ENCODE measurements around the gene GPR15LG.
"Not testable (repeated sequence)": the region's sequence is repeated elsewhere in the genome, so short reads cannot be mapped to it uniquely, and the experiment has no call there.

The GPR15LG gene

DNA sequence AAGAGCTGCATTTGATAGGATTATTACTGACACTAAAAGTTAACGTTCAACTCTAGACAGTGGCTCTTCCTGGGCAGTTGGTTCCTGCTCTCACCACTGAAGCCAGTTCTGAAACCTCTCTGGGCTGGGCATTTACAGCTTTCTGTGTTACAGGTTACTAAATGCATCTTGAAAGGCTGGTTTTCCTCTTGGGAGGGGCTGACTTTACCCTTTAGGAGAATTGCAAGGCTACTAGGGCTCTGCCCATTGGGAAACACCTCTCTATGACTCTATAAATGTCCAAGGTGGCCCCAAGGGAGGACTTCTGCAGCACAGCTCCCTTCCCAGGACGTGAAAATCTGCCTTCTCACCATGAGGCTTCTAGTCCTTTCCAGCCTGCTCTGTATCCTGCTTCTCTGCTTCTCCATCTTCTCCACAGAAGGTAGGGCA lies at the start of gene GPR15LG:
Gene GPR15LG, plus strand, starts transcription at position 301 of the 429 bp plus-strand sequence. Its CDS starts 51 bp downstream, at position 352.
- in situ Hi-C loops (cut with MboI; ENCODE audit: low sequenced_read_pairs), result no loop called here

DNA sequence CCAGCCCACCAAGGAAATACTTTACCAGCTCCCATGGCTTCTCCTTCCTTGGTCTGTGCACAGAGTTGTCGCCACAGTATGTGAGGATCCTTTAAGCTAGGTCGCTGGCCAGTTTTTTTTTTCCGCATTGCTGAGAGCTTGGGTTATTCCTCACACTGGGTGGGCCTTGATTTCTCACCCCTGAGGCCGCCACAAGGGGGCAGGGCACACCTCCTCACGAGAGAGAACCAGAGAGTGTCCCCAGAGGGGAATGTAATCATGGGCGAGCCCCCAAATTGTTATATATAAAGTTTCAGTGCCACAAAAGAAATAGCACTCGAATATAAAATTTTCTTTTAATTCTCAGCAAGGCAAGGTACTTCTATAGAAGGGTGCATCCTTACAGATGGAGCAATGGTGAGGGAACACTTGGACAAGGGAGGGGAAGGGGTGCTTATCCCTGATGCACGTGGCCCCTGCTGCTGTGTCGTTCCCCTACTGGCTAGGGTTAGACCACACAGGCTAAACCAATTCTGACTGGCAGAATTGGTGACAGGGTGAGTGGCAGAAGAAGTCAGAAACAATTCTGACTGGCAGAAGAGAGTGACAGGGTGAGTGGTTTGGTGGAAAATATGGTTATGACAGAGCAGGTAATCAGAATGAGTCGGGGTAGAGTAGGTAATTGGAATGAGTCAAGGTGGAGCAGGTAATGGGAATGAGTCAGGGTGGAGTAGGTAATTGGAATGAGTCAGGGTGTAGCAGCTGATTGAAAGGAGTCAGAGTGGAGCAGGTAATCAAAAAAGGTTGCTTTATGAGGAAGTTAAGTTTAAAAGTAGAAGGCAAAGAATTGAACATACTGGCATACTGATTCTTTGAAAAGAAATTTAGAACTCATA lies 47.5 kb upstream of the GPR15LG start:
- in situ Hi-C loops (cut with MboI; ENCODE audit: low sequenced_read_pairs), result not testable (repeated sequence)

DNA sequence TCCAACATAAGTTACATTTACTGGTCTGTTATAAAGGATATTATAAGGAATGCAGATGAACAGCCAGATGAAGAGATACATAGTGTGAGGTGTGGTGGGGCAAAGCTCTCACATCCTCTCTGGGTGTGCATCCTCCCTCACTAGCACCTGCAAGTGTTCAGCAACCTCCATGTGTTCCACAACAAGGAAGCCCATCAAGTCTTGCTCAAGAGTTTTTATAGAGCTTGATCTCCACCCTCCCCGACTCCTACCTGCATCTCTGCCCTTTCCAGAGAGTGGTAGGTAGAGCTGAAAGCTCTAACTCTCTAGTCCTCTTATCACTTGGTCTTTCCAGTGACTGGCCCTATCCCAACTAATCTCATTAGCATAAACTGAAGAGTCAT lies 46.8 kb upstream of the GPR15LG start:
- in situ Hi-C loops (cut with MboI; ENCODE audit: low sequenced_read_pairs), result no loop called here

DNA sequence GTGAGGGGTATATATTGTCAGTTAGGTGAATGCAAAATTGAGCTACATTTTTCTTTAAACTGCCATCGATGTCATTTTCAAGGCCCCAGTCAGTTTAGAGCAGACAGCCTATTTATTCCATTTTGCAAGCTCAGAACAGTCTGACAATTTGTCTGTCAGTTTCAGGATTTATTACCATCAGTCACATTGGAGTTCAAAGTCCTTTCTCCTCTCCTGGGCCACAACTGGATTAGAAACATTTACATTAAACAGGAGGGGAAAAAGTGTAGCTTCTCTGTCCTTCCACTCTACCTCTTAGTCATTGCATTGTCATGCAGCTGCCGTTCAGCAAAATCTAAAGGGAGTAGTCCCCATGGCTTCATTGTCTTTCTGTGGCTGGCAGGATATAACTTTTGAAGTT lies 37.8 kb upstream of the GPR15LG start:
- in situ Hi-C loops (cut with MboI; ENCODE audit: low sequenced_read_pairs), result no loop called here

- in situ Hi-C loops (cut with MboI; ENCODE audit: low sequenced_read_pairs), result no loop called here
Observed at GRCh38 chr10:84137811-84138210, 35.8 kb upstream of the GPR15LG start.

- in situ Hi-C loops (cut with MboI; ENCODE audit: low sequenced_read_pairs), result no loop called here
Observed at GRCh38 chr10:84138478-84139125, 35.0 kb upstream of the GPR15LG start.

DNA sequence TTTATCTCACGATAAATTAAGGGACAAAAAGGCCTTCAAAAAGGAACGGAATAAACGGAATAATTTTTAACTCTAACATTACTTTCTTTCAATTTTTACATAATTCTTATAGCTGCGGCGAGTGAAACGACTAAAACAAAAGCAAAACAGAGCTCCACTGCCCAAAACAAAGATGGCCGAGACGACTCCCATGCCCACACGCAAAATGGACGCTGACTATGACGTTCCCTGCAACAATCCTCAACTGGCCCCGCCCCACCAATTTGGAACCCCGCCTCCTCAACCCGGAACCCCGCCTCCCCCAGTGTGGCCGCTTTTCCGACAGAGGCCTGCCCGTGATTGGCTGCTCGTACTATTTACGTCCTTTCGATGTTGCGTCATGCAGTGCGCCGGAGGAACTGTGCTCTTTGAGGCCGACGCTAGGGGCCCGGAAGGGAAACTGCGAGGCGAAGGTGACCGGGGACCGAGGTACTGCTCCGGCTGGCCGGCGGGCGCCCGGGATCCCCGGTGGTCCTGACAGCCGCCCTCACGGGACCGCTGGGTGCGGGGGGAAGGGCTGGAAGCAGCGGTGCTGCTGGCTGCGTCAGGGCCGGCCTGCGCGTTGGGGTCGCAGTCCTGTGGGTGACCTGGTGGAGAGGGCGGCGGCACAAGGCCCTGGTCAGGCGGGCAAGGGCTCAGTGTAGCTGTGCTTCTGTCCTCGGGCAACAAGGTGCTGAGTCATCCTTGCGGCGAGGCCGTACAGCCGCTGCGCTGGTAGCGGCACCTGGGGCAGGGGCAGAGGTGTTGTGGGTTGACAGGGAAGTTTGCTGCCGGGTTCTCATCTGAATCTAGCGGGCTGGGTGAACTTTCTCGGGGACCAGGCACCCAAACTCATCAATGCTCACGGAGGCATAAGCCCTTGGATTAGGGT lies 34.2 kb upstream of the GPR15LG start, which contains the start of gene GHITM:
Gene GHITM, plus strand, starts transcription at position 384 of the 910 bp plus-strand sequence. CDS start 1,992 bp downstream, outside the sequence.
- in situ Hi-C loops (cut with MboI; ENCODE audit: low sequenced_read_pairs), result no loop called here

GRCh38 chr10:84140036-84140379 lies 33.6 kb upstream of the GPR15LG start:
- in situ Hi-C loops (cut with MboI; ENCODE audit: low sequenced_read_pairs), result no loop called here

DNA sequence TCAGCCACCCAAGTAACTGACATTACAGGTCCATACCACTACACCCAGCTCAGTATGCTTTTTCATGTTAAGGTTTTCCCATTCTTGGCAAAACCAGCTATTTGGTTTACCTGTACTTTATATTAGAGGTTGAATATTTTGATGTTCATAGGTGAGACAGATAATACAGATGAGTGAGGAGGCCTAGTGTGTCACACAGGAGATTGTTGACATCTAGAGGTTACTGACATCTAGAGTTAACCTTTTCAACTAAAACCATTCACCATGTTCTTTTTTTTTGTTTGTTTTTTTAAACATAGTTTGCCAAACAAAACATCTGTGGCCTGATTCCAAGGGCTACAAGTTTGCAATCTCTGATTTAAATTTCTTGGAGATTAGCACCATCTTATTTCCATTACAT lies 26.3 kb upstream of the GPR15LG start:
- in situ Hi-C loops (cut with MboI; ENCODE audit: low sequenced_read_pairs), result no loop called here

DNA sequence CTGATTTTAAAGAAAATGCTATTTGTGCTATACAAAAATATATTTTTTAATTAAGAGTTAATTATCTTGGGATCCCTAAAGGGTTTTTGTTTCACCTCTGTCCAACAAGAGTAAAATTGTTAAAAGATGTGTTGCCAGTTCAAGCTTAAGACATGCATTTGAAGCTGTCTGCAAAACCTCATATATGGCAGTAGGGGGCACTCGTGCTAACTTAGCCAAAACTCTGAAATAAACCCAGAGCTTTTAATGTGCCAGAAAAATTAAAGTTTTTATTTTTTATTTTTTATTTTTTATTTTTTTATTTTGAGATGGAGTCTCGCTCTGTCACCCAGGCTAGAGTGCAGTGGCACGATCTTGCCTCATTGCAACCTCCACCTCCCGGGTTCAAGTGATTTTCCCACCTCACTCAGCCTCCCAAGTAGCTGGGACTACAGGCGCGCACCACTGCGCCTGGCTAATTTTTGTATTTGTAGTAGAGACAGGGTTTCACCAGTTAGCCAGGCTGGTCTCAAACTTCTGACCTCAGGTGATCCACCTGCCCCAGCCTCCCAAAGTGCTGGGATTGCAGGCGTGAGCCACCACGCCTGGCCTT lies 25.5 kb upstream of the GPR15LG start:
- in situ Hi-C loops (cut with MboI; ENCODE audit: low sequenced_read_pairs), result not testable (repeated sequence)

DNA sequence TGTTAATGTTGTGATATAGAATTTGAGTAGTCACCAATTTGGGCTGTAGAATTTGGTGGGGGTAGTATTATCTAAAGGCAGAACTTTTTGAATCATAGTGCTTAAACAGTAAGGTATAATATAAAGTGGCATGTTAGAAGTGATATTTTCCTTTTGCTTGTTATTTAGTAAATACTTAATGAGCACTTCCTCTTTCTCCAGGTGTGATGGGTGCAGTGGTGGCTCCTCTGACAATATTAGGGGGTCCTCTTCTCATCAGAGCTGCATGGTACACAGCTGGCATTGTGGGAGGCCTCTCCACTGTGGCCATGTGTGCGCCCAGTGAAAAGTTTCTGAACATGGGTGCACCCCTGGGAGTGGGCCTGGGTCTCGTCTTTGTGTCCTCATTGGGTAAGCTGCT lies 23.7 kb upstream of the GPR15LG start:
- in situ Hi-C loops (cut with MboI; ENCODE audit: low sequenced_read_pairs), result no loop called here

- in situ Hi-C loops (cut with MboI; ENCODE audit: low sequenced_read_pairs), result no loop called here
Observed at GRCh38 chr10:84152769-84153168, 20.8 kb upstream of the GPR15LG start.

DNA sequence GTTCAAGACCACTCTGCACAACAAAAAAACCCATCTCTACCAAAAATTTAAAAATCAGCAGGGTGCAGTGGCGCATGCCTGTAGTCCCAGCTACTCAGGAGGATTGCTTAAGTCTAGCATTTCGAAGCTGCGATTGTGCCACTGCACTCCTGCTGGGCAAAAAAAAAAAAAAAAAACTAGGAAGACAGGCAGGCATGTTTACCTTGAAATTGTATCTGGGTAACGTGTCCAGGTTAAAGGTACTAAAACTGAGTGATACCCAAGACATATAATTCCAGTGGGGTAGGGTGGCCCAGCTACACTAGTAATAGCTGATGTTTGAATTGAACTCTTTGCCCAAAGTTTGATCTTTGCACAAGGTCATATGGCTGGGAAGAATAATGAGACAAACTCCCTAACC lies 18.1 kb upstream of the GPR15LG start:
- in situ Hi-C loops (cut with MboI; ENCODE audit: low sequenced_read_pairs), result no loop called here

GRCh38 chr10:84156009-84156408 lies 17.6 kb upstream of the GPR15LG start:
- in situ Hi-C loops (cut with MboI; ENCODE audit: low sequenced_read_pairs), result no loop called here

GRCh38 chr10:84156768-84157167 lies 16.8 kb upstream of the GPR15LG start:
- in situ Hi-C loops (cut with MboI; ENCODE audit: low sequenced_read_pairs), result no loop called here

DNA sequence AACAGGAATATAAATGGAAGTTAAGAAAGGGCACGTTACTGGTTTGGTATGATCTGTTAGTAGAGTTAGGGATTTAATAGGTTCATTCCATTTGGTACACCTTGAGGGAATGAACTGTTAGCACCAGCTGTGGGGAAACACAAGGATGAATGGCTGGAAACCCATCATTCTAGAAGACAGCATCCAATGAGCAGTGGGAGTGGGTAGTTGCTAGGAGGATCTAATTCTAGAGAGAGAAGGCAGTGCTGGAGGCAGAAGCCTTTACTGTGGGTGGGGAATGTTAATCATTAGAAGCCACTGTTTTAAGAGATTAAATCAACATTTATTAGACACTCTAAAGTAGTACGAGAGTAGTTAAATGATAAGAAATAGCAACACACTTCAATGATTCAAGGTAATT lies 15.5 kb upstream of the GPR15LG start:
- in situ Hi-C loops (cut with MboI; ENCODE audit: low sequenced_read_pairs), result no loop called here

DNA sequence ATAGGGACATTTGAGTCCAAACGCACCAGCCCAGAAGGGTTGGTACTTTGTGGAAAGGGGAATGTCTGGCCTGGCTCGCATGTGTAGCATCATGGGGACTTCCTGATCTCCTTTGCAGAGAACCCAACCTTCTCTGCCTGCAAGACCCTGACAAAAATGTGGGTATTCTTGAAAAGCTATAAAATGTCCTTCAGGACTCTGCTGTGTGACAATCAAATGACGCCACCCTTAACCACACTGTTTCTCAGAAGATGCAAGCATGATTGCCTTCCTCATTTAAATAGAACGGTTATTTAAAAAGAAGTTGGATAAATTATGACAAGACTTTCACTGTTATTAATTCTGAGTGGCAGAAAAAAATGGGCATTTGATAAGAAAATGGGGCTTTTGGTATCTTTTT lies 15.1 kb upstream of the GPR15LG start:
- in situ Hi-C loops (cut with MboI; ENCODE audit: low sequenced_read_pairs), result no loop called here

DNA sequence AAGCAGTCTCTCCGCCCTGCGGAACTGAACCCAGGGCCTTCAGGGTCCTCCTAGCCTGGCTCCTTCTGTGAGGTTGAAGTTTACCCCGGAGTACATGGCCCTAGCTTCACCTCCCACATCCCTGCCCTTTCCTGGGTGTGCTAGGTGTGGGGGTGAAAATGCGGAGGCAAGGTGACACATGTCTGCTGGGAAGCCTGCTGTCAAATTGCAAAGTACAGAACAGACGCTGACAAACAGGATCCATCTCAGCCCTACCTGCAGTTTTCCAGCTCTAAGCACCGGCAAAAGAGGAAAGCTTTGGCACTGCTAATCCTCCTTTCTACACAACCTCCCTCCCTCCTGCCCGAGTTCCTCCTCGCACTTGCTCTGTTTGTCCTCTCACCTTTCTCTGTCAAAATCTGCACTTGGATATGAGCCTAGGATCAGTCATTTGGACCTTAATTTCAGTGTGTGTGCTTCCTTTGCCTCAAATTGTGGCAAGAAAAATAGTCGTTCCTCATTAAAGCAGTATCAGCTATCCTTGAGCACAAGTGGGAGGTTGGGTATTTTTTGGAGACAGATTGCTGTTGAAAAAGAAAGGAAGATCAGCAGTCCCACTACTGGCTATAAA lies 14.4 kb upstream of the GPR15LG start:
- in situ Hi-C loops (cut with MboI; ENCODE audit: low sequenced_read_pairs), result no loop called here

DNA sequence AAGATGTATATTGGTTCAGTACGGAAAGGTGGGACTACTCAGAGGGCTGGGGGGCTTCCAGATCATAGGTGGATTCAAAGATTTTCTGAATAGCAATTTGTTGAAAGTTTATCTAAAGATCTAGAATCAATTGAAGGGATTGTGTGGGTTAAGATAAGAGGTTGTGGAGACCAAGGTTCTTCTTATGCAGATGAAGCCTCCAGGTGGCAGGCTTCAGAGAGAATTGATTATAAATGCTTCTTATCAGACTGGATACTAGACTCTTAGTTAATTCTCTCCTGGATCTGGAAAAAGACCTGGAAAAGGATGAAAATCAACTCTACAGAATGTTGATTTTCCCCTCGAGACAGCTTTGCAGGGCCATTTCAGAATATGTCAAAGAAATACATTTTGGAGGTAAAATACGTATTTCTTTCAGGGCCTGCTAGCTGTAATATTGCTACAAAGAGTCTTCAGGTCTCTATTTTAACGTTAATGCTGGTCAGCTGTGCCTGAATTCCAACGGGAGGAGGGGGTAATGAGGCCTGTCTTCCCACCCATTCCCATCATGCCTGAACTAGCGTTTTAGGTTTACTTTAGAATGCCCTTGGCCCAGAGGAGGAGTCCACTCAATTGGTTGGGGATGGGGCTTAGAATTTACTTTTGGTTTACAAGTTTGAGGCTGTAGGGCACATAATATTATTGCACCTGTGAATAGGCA lies 12.8 kb upstream of the GPR15LG start:
- in situ Hi-C loops (cut with MboI; ENCODE audit: low sequenced_read_pairs), result no loop called here

DNA sequence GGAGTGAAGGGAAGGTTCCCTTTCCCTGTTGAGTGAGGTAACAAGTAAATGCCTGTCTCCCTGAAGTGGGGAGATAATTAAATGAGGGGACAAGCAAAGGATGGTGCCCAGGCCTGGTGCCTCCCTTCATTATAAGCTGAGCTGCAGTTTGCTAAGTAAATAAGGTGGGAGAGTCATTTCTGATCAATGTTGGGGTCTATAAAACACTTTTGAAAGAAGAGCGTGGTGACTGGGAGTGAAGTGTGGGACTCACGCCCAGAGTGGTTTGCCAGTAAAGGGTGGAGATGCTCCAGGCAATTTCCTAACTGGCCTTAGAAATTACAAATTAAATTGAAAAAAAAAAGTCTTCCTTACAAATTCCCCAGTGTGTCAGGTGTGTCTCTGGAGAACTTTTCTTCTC lies 9.6 kb upstream of the GPR15LG start:
- in situ Hi-C loops (cut with MboI; ENCODE audit: low sequenced_read_pairs), result no loop called here

Data from HL-60/S4 treated with phorbol 12-myristate 13-acetate at 8.2 ng/mL for 4 days and 3 days (cell line).